Panc1 (cell line): ENCODE data around the gene KIAA1755. TPM values are rescaled to one million over a fixed set of nuclear protein-coding genes. Genes with fewer than 3 reads are reported as not detected.

Experiments used
- ATAC-seq: fragments of 200-7000 bp; cut with Tn5 transposase; 2 replicates; pipeline ENCODE4 v1.9.1; 2020; ENCODE audit warnings: mild to moderate bottlenecking, moderate library complexity
- BruUV-seq: library from RNA; stranded (reverse); fragments of 400-500 nt; replicated peaks from 2 replicates; lab custom pipeline; 2021; lab: Mats Ljungman, UMichigan
- CTCF ChIA-PET: fragments of 300-600 bp; sonication (Branson Sonifier 250); formaldehyde crosslinking; loops from one replicate; lab custom pipeline; 2022; ENCODE audit warnings: antibody characterized with exemption; lab: Charles Lee
- POLR2A ChIA-PET: fragments of 300-600 bp; sonication (Branson Sonifier 250); formaldehyde crosslinking; loops from one replicate; lab custom pipeline; 2022; ENCODE audit warnings: antibody characterized with exemption; lab: Charles Lee
- DNase-seq: peaks from one replicate; pipeline ENCODE4 v3.0.0-alpha.2; 2010; ENCODE audit warnings: low read depth, low spot score
- H3K27ac ChIP-seq: 2 replicates; pipeline ENCODE4 v1.5.1; 2011; ENCODE audit warnings: mild to moderate bottlenecking, low read length, inconsistent platforms
- H3K27me3 ChIP-seq: fragments of 200-500 bp; sonication (Bioruptor generic); 2 replicates; pipeline ENCODE4 v1.6.0; 2014; ENCODE audit warnings: low read length, inconsistent platforms; ENCODE audit not compliant: control insufficient read depth, insufficient read depth
- H3K36me3 ChIP-seq: fragments of 200-500 bp; sonication (Bioruptor generic); 2 replicates; pipeline ENCODE4 v1.5.1; 2014; ENCODE audit warnings: inconsistent platforms, mild to moderate bottlenecking, low read length, moderate library complexity; ENCODE audit not compliant: control insufficient read depth, insufficient read depth
- H3K4me1 ChIP-seq: 2 replicates; pipeline ENCODE4 v1.5.1; 2011; ENCODE audit warnings: inconsistent platforms, mild to moderate bottlenecking, low read length, moderate library complexity; ENCODE audit not compliant: control insufficient read depth, insufficient read depth
- H3K4me3 ChIP-seq, 2 experiments: 2 replicates each; pipeline ENCODE4 v1.5.1; 2011 to 2012; ENCODE audit warnings: low read depth in 2 of 2, low read length in 2 of 2, mild to moderate bottlenecking in 2 of 2, inconsistent platforms in 1 of 2, moderate library complexity in 1 of 2
- H3K9me3 ChIP-seq: fragments of 200-500 bp; sonication (Bioruptor generic); 2 replicates; pipeline ENCODE4 v1.5.1; 2014; ENCODE audit warnings: low read depth, mild to moderate bottlenecking, inconsistent platforms, low read length, moderate library complexity; ENCODE audit not compliant: control insufficient read depth, insufficient read depth
- POLR2AphosphoS5 ChIP-seq: IDR thresholded peaks from 2 replicates; pipeline ENCODE4 v1.6.1; 2012; ENCODE audit warnings: mild to moderate bottlenecking, low read depth, low read length, moderate library complexity
- REST ChIP-seq, 2 experiments: IDR thresholded peaks; 2 replicates each; pipeline ENCODE4 v1.6.1; 2011 to 2012; ENCODE audit warnings: low read depth in 2 of 2, control low read depth in 1 of 2, low read length in 1 of 2, mild to moderate bottlenecking in 1 of 2, moderate library complexity in 1 of 2; ENCODE audit not compliant: insufficient read depth in 1 of 2
- SIN3A ChIP-seq: IDR thresholded peaks from 2 replicates; pipeline ENCODE4 v1.6.1; 2012; ENCODE audit warnings: low read depth, mild to moderate bottlenecking, low read length, moderate library complexity, borderline replicate concordance; ENCODE audit not compliant: insufficient read depth
- TCF7L2 ChIP-seq: IDR thresholded peaks from 2 replicates; pipeline ENCODE4 v1.6.1; 2011; ENCODE audit warnings: mild to moderate bottlenecking, low read depth, low read length, inconsistent platforms
- in situ Hi-C: cut with HindIII; loops from 2 replicates; pipeline ENCODE4 v1.10.0; 2016; ENCODE audit warnings: low sequenced_read_pairs, low pct_unique_long_range_greater_than_20kb
- intact Hi-C: fragments of 100-400 bp; cut with micrococcal nuclease; formaldehyde crosslinking; loops from one replicate; pipeline ENCODE4 v1.10.0; 2022; ENCODE audit not compliant: unreplicated experiment
- total RNA-seq: library from RNA; stranded (reverse); gene quantifications from one replicate; pipeline ENCODE4 v1.2.1, GENCODE V29; 2021; ENCODE audit not compliant: unreplicated experiment
- TF ChIP-seq, protein P1 (sequence below): fragments of 450-650 bp; IDR thresholded peaks from 2 replicates; pipeline ENCODE4 v1.5.1; 2017; ENCODE audit warnings: mild to moderate bottlenecking

The KIAA1755 gene
- total RNA-seq, 1 experiment from 2014 or later = 0.08 TPM

- Histone ChIP-seq H3K36me3 (no peaks in the 10 kb centered on the region), H3K27me3 (no peaks in the 10 kb centered on the region), H3K27ac (no peak overlapping the region), H3K4me1 (peaks cover 8% of the 10 kb centered on the region), H3K9me3 (no peaks in the 10 kb centered on the region), H3K4me3 (no peak overlapping the region)
- DNase-seq (no peak), ATAC-seq (no peak)
- BruUV-seq = no TSS peak
- POLR2A ChIA-PET = interaction anchor here (0.6 kb wide), 1 partner anchor 31 kb away, joined by 3 read pairs; no protein-coding TSS in a partner anchor
- intact Hi-C loops = no loop called here
- TF ChIP-seq TCF7L2 (no peak), REST (IDR thresholded peaks at IDR 0.05; ENCODE audit: insufficient read depth in 1 of 2, low read depth in 2 of 2, low read length in 1 of 2) (no peak), SIN3A (no peak), POLR2AphosphoS5 (no peak)
- TF ChIP-seq, protein P1, sequence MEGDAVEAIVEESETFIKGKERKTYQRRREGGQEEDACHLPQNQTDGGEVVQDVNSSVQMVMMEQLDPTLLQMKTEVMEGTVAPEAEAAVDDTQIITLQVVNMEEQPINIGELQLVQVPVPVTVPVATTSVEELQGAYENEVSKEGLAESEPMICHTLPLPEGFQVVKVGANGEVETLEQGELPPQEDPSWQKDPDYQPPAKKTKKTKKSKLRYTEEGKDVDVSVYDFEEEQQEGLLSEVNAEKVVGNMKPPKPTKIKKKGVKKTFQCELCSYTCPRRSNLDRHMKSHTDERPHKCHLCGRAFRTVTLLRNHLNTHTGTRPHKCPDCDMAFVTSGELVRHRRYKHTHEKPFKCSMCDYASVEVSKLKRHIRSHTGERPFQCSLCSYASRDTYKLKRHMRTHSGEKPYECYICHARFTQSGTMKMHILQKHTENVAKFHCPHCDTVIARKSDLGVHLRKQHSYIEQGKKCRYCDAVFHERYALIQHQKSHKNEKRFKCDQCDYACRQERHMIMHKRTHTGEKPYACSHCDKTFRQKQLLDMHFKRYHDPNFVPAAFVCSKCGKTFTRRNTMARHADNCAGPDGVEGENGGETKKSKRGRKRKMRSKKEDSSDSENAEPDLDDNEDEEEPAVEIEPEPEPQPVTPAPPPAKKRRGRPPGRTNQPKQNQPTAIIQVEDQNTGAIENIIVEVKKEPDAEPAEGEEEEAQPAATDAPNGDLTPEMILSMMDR = no peak
- CTCF ChIA-PET = no interaction called here
- in situ Hi-C loops = no loop called here
These were observed 11.1 kb upstream of the KIAA1755 start for GRCh38 chr20:38271608-38272120.

- Histone ChIP-seq H3K27me3 (no peaks in the 10 kb centered on the region), H3K4me3 (no peak overlapping the region), H3K4me1 (peaks cover 8% of the 10 kb centered on the region), H3K27ac (no peak overlapping the region), H3K36me3 (no peaks in the 10 kb centered on the region), H3K9me3 (no peaks in the 10 kb centered on the region)
- intact Hi-C loops = no loop called here
- no peak for TF ChIP-seq REST (IDR thresholded peaks at IDR 0.05; ENCODE audit: insufficient read depth in 1 of 2, low read depth in 2 of 2, low read length in 1 of 2)
- TF ChIP-seq SIN3A = no peak
- TF ChIP-seq POLR2AphosphoS5 = no peak
- ChIA-PET CTCF (no interaction called here), POLR2A (interaction anchor here (0.6 kb wide), 1 partner anchor 30 kb away, joined by 3 read pairs; no protein-coding TSS in a partner anchor)
- peak; percentile 90 for ATAC-seq
- DNase-seq = no peak
- in situ Hi-C loops = no loop called here
- no TSS peak for BruUV-seq
These were observed 10.5 kb upstream of the KIAA1755 start for GRCh38 chr20:38270869-38271605.
